Activated B cell treated with CpG ODN at 0.5 μM for 24 hours (primary cell): ENCODE results near the gene HOXB3. TPM values are rescaled to one million over a fixed set of nuclear protein-coding genes. Genes with fewer than 3 reads are reported as not detected.

ENCODE experiments used
- ATAC-seq: fragments of 200-7000 bp; cut with Tn5 transposase; one replicate; pipeline ENCODE4 v1.10.0; 2021; ENCODE audit warnings: low read depth, mild to moderate bottlenecking, moderate library complexity
- CTCF ChIA-PET: fragments of 350-600 bp; sonication (Branson Sonifier 250); formaldehyde crosslinking; loops from one replicate; lab custom pipeline; 2021; ENCODE audit warnings: antibody characterized with exemption; lab: Charles Lee
- POLR2A ChIA-PET: fragments of 350-600 bp; sonication (Branson Sonifier 250); formaldehyde crosslinking; loops from one replicate; lab custom pipeline; 2021; ENCODE audit warnings: antibody characterized with exemption; lab: Charles Lee
- DNase-seq: peaks from one replicate; pipeline ENCODE4 v3.0.0; 2022
- H3K27ac Mint-ChIP-seq: one replicate; pipeline ENCODE4 v1.8.0; 2020; ENCODE audit warnings: mixed read lengths
- H3K27me3 Mint-ChIP-seq: one replicate; pipeline ENCODE4 v1.8.0; 2021; ENCODE audit warnings: mixed read lengths
- H3K36me3 Mint-ChIP-seq: one replicate; pipeline ENCODE4 v1.8.0; 2021; ENCODE audit warnings: low read depth, mixed read lengths
- H3K4me1 Mint-ChIP-seq: one replicate; pipeline ENCODE4 v1.8.0; 2021; ENCODE audit warnings: mixed read lengths
- H3K4me3 Mint-ChIP-seq: one replicate; pipeline ENCODE4 v1.8.0; 2020; ENCODE audit warnings: mild to moderate bottlenecking, mixed read lengths
- H3K9me3 Mint-ChIP-seq: one replicate; pipeline ENCODE4 v1.8.0; 2020; ENCODE audit warnings: mixed read lengths
- intact Hi-C: fragments of 100-400 bp; cut with micrococcal nuclease; formaldehyde crosslinking; loops from one replicate; pipeline ENCODE4 v1.15.1; 2024
- total RNA-seq: library from RNA; stranded (reverse); gene quantifications from 2 replicates; pipeline ENCODE4 v1.2.3, GENCODE V29; 2022
- TF ChIP-seq, protein P1 (sequence below): fragments of 200-600 bp; IDR thresholded peaks from one replicate; pipeline ENCODE4 v1.8.0; 2022; ENCODE audit warnings: antibody characterized with exemption, mild to moderate bottlenecking

Gene HOXB3
- total RNA-seq, 1 donor from 2014 or later: 2.6 TPM

DNA sequence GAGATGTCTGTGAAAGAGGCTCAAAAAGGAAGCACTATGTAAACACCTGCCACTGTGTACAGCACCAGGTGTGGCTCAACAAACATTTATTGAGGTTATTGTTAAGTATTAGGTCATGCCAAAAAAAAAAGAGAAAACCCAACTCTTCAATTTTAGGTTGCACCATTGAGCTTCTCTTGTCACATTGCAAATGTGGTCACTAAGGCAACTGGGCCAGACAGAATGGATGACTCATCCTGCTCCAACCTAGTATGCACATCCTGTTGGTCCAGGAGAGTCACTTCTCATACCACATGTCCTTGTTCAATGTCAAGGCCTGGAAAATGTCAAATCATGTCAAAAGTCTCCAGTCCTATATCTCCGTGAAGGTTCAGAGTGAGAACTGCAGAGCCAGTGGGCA is 84.3 kb downstream of the HOXB3 start:
- DNase-seq (no peak), ATAC-seq (peak; percentile 40)
- H3K4me3 Mint-ChIP-seq: no peak overlapping the region
- TF ChIP-seq, protein P1, sequence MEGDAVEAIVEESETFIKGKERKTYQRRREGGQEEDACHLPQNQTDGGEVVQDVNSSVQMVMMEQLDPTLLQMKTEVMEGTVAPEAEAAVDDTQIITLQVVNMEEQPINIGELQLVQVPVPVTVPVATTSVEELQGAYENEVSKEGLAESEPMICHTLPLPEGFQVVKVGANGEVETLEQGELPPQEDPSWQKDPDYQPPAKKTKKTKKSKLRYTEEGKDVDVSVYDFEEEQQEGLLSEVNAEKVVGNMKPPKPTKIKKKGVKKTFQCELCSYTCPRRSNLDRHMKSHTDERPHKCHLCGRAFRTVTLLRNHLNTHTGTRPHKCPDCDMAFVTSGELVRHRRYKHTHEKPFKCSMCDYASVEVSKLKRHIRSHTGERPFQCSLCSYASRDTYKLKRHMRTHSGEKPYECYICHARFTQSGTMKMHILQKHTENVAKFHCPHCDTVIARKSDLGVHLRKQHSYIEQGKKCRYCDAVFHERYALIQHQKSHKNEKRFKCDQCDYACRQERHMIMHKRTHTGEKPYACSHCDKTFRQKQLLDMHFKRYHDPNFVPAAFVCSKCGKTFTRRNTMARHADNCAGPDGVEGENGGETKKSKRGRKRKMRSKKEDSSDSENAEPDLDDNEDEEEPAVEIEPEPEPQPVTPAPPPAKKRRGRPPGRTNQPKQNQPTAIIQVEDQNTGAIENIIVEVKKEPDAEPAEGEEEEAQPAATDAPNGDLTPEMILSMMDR: no peak
- intact Hi-C loops: no loop called here
- peaks cover under 1% of the 10 kb centered on the region for H3K4me1 Mint-ChIP-seq
- CTCF ChIA-PET: no interaction called here
- peaks cover 15% of the 10 kb centered on the region for H3K27me3 Mint-ChIP-seq
- no peaks in the 10 kb centered on the region for H3K36me3 Mint-ChIP-seq
- H3K27ac Mint-ChIP-seq: no peak overlapping the region
- H3K9me3 Mint-ChIP-seq: no peaks in the 10 kb centered on the region
- POLR2A ChIA-PET: no interaction called here

DNA sequence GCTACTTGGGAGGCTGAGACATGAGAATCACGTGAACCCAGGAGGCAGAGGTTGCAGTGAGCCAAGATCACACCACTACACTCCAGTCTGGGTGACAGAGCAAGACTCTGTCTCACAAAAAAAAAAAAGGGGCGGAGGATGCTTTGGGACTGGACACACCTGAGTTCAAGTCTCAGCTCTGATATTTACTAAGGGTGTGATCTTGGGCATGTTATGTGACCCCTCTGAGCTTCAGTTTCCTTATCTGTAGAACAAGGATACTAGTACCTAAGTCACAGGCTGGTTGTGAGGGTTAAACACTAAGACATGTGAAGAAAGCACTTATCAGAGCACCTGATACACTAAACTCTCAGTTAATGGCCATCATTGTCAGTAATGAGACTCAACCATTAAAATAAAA is 85.1 kb downstream of the HOXB3 start:
- H3K4me3 Mint-ChIP-seq: no peak overlapping the region

DNA sequence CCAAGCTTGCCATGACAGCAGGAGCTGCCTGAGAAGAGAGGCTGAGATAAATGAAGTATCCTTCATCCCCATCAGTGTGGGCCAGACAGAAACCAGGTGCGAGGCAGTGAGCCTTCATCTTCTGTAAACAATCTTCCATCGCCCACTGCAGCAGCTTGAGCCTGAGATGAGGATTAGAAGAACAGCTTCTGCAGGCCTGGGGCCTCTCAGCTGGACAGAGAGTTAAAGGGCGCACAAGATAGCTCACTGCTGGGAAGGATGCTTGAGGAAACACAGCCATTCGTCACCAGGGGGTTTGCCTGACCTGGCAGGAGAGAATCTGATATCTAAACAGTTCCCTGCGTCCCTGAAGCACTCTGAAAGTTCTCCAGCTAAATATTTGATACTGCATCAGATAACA is 86.3 kb downstream of the HOXB3 start:
- intact Hi-C loops: no loop called here
- no peaks in the 10 kb centered on the region for H3K9me3 Mint-ChIP-seq
- H3K36me3 Mint-ChIP-seq: no peaks in the 10 kb centered on the region
- DNase-seq (no peak), ATAC-seq (no peak)
- no peaks in the 10 kb centered on the region for H3K4me1 Mint-ChIP-seq
- ChIA-PET CTCF (interaction anchor here (1.3 kb wide), 1 partner anchor 168 kb away, joined by 4 read pairs; no protein-coding TSS in a partner anchor), POLR2A (interaction anchor here (0.6 kb wide), 1 partner anchor 51 kb away, joined by 3 read pairs; no protein-coding TSS in a partner anchor)
- TF ChIP-seq, protein P1: no peak
- H3K4me3 Mint-ChIP-seq: no peak overlapping the region
- peaks cover 18% of the 10 kb centered on the region for H3K27me3 Mint-ChIP-seq
- H3K27ac Mint-ChIP-seq: no peak overlapping the region

More for the DNA sequence above, 85.1 kb downstream of the HOXB3 start:
- Mint-ChIP-seq H3K36me3 (no peaks in the 10 kb centered on the region), H3K4me1 (no peaks in the 10 kb centered on the region), H3K27me3 (peaks cover 18% of the 10 kb centered on the region), H3K27ac (no peak overlapping the region), H3K9me3 (no peaks in the 10 kb centered on the region)
- no peak for ATAC-seq
- DNase-seq: no peak
- intact Hi-C loops: no loop called here
- ChIA-PET POLR2A (interaction anchor here (0.7 kb wide), 1 partner anchor 320 kb away, joined by 4 read pairs; no protein-coding TSS in a partner anchor), CTCF (no interaction called here)
- TF ChIP-seq, protein P1: no peak

DNA sequence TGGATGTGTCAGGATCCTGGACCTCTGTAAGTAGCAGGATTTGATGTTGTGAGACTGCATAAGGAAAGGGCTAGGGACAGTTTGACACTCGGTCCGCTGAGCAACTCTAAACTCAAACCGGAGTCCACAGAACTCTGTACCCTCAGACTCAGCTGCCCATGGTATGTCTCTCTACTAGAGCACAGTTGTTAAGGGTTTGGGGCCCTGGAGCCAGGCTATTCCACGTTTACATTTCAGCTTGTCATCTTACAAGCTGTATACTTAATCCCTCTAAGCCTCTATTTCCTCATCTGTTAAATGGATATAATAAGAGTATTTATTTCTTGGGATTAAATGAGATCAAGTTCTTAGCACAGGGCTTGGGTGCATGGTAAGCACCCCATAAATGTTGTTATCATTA is 87.1 kb downstream of the HOXB3 start:
- peaks cover 22% of the 10 kb centered on the region for H3K27me3 Mint-ChIP-seq
- H3K4me1 Mint-ChIP-seq: no peaks in the 10 kb centered on the region
- H3K36me3 Mint-ChIP-seq: no peaks in the 10 kb centered on the region
- H3K27ac Mint-ChIP-seq: no peak overlapping the region
- DNase-seq (no peak), ATAC-seq (no peak)
- intact Hi-C loops: no loop called here
- POLR2A ChIA-PET: no interaction called here
- H3K9me3 Mint-ChIP-seq: no peaks in the 10 kb centered on the region
- CTCF ChIA-PET: interaction anchor here (1.3 kb wide), 1 partner anchor 167 kb away, joined by 4 read pairs; no protein-coding TSS in a partner anchor
- TF ChIP-seq, protein P1: no peak
- H3K4me3 Mint-ChIP-seq: no peak overlapping the region

DNA sequence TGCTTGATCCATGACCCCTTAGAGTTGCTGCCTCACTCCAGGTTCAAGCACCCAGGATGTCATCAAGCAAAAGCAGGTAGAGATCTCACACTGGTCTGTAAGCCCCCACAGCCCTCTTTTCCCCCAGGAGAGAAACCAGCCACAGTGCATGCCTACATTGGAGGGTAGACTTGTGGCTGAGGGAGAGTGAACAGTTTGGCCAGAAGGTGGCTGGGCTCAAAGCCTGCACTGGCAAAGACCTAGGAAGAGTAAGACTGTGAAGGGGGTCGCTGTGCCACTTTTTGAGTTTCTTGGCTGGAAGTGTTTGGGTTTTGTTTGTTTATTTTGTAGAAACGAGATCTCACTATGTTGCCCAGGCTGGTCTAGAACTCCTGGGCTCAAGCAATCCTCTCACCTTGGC is 87.7 kb downstream of the HOXB3 start:
- DNase-seq (no peak), ATAC-seq (no peak)
- Mint-ChIP-seq H3K27ac (no peak overlapping the region), H3K36me3 (no peaks in the 10 kb centered on the region), H3K27me3 (peaks cover 22% of the 10 kb centered on the region), H3K9me3 (no peaks in the 10 kb centered on the region), H3K4me3 (no peak overlapping the region), H3K4me1 (no peaks in the 10 kb centered on the region)
- intact Hi-C loops: no loop called here
- POLR2A ChIA-PET: no interaction called here
- TF ChIP-seq, protein P1: no peak
- CTCF ChIA-PET: no interaction called here
